Activated CD8-positive, alpha-beta memory T cell treated with anti-CD3 and anti-CD28 coated beads, Interleukin-2, amount 10 ng/mL, durations not matched to agents 7 days and 5 days (primary cell): ENCODE measurements around the gene ERI3. TPM values are rescaled to one million over a fixed set of nuclear protein-coding genes. Genes with fewer than 3 reads are reported as not detected.

Source experiments
- ATAC-seq: fragments of 150-1000 bp; cut with Tn5 transposase; one replicate; pipeline ENCODE4 v1.10.0; 2021; ENCODE audit warnings: moderate library complexity
- CTCF ChIA-PET: fragments of 350-600 bp; sonication (Branson Sonifier 250); formaldehyde crosslinking; loops from one replicate; lab custom pipeline; 2021; ENCODE audit warnings: antibody characterized with exemption; lab: Charles Lee
- DNase-seq: peaks from one replicate; pipeline ENCODE4 v3.0.0-alpha.2; 2020
- H3K27ac Mint-ChIP-seq: one replicate; pipeline ENCODE4 v1.8.0; 2021; ENCODE audit warnings: mild to moderate bottlenecking, mixed read lengths
- H3K27me3 Mint-ChIP-seq: one replicate; pipeline ENCODE4 v1.8.0; 2021; ENCODE audit warnings: mixed read lengths
- H3K36me3 Mint-ChIP-seq: one replicate; pipeline ENCODE4 v1.8.0; 2021; ENCODE audit warnings: mild to moderate bottlenecking, mixed read lengths
- H3K4me1 Mint-ChIP-seq: one replicate; pipeline ENCODE4 v1.8.0; 2021; ENCODE audit warnings: mixed read lengths
- H3K4me3 Mint-ChIP-seq: one replicate; pipeline ENCODE4 v1.8.0; 2021; ENCODE audit warnings: mild to moderate bottlenecking, moderate library complexity, mixed read lengths
- H3K9me3 Mint-ChIP-seq: one replicate; pipeline ENCODE4 v1.8.0; 2022; ENCODE audit warnings: low read depth, mixed read lengths
- total RNA-seq, 2 experiments: library from RNA; stranded (reverse); gene quantifications; one replicate each; pipeline ENCODE4 v1.2.3, GENCODE V29; 2021

ERI3 gene
- total RNA-seq, 2 experiments from 2014 or later: 27.2 to 30.4 TPM

- H3K36me3 Mint-ChIP-seq: no peaks in the 10 kb centered on the region
- no peaks in the 10 kb centered on the region for H3K9me3 Mint-ChIP-seq
- no peak overlapping the region for H3K27ac Mint-ChIP-seq
- H3K4me3 Mint-ChIP-seq: no peak overlapping the region
- DNase-seq (no peak), ATAC-seq (no peak)
- peaks cover 9% of the 10 kb centered on the region for H3K27me3 Mint-ChIP-seq
- CTCF ChIA-PET: no interaction called here
- no peaks in the 10 kb centered on the region for H3K4me1 Mint-ChIP-seq
Observed at GRCh38 chr1:44366371-44366975, 11.4 kb upstream of the ERI3 start.

GRCh38 chr1:44361478-44361877 is 6.4 kb upstream of the ERI3 start:
- Mint-ChIP-seq H3K27ac (no peak overlapping the region), H3K4me3 (no peak overlapping the region), H3K27me3 (peaks cover 7% of the 10 kb centered on the region), H3K9me3 (no peaks in the 10 kb centered on the region), H3K36me3 (no peaks in the 10 kb centered on the region), H3K4me1 (no peaks in the 10 kb centered on the region)
- DNase-seq (no peak), ATAC-seq (no peak)
- CTCF ChIA-PET: no interaction called here

DNA sequence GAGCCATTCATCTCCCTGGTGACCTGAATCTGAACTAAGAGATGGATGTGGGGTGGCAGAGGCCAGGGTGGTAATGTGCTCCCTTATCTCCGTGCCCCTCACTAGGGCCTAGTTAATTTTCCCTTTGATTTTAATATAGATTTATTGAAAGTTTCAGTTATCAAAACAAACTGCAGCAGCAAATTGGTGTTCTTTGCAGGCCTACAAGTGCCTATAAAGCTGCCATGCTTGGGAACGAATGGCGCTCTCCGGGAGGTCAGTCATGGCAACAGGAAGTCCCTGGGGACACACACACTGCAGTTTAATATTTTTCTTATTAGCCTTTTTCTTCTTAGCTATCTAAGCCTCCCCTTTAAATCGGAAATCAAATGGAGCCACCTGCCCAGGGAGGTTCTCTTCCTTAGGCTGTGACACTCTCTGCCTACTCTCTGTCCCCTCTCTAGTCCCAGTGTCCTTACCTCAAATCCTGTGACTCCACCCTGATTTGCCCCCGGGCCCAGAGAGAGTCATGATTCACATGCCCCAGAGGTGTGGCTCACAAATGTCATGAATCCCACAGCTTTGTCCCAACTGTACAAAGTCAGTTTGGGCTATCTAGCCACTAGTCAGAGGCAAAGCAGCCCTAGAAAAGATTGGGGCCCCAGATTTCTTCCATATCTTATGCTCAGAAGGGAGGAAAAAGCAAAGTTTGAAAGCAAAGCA is 4.3 kb upstream of the ERI3 start:
- CTCF ChIA-PET: no interaction called here

DNA sequence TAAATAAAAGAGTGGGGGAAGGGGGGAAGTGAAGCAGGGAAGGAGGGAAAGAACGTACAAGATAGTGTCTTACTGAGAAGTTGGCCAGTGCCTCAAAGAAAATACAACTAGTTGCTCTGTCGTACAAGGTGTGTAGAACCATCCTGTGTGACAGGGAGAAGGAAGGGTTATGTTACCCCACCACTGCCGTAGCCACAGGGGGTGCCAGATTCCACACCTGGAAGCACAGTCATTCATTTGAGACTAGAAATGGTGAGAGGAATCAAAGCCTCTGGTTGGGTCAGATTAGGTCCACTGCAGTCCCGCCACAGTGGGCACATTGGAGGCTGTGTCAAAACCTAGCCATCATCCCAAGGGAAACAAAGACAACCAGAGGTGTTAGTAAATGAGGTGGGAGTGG is 2.7 kb upstream of the ERI3 start:
- Mint-ChIP-seq H3K4me1 (peaks cover 32% of the 10 kb centered on the region), H3K27me3 (no peaks in the 10 kb centered on the region), H3K27ac (no peak overlapping the region), H3K4me3 (no peak overlapping the region), H3K36me3 (peaks cover 1% of the 10 kb centered on the region), H3K9me3 (no peaks in the 10 kb centered on the region)
- no peak for ATAC-seq
- CTCF ChIA-PET: interaction anchor here (2.1 kb wide), 1 partner anchor 11 kb away, joined by 5 read pairs; no protein-coding TSS in a partner anchor
- DNase-seq: no peak

More for the DNA sequence above, 4.3 kb upstream of the ERI3 start:
- Mint-ChIP-seq H3K36me3 (peaks cover 1% of the 10 kb centered on the region), H3K27me3 (peaks cover 7% of the 10 kb centered on the region), H3K4me3 (no peak overlapping the region), H3K4me1 (peaks cover 15% of the 10 kb centered on the region), H3K27ac (no peak overlapping the region), H3K9me3 (no peaks in the 10 kb centered on the region)
- DNase-seq (no peak), ATAC-seq (no peak)

DNA sequence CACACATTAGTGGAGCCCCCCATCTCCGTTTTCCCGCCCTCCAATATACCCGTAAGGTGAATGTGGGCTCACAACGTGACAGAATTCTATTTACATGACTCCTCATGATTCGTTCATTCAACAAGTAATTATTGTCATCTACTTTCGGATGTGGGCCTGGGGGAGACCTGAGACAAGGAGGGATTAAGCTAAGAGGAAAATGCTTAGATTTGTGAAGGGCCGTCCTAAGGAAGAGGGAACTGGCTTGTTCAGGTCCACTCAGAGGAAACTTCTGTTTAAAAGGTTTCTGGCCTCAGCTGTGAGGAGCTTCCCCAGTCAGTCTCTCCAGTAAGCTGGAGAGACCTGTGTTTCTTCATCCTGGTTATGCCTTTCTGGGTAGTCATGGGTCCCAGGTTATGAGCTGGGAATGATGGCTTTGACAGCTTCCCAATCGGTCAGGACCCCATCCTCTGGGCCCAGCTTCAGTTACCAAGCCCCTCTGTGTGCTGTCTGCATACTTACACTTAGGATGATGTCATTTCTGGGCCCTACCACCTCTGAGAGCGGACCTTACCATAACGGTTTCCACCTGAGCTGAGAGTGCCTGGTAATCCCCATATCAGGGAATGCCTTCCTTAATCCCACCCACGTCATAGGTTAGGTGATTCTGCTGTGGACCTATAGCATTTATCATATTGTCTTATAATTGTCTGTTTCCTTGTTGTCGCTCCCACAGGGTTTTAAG is 687 bp upstream of the ERI3 start:
- Mint-ChIP-seq H3K4me1 (peaks cover 37% of the 10 kb centered on the region), H3K36me3 (peaks cover 1% of the 10 kb centered on the region), H3K27me3 (no peaks in the 10 kb centered on the region), H3K4me3 (peak overlapping the region; percentile 82), H3K27ac (peak overlapping the region; percentile 80), H3K9me3 (no peaks in the 10 kb centered on the region)
- CTCF ChIA-PET: interaction anchor here (1.3 to 1.6 kb wide), 3 partner anchors 9 to 297 kb away, joined by 3 to 7 read pairs (median 3); no protein-coding TSS in a partner anchor
- DNase-seq: no peak
- ATAC-seq: no peak

- DNase-seq: no peak
- CTCF ChIA-PET: interaction anchor here (1.8 kb wide), 1 partner anchor 298 kb away, joined by 5 read pairs; no protein-coding TSS in a partner anchor
- H3K9me3 Mint-ChIP-seq: no peaks in the 10 kb centered on the region
- H3K27me3 Mint-ChIP-seq: no peaks in the 10 kb centered on the region
- H3K36me3 Mint-ChIP-seq: peaks cover 1% of the 10 kb centered on the region
- ATAC-seq: no peak
- peak overlapping the region; percentile 75 for H3K27ac Mint-ChIP-seq
- H3K4me3 Mint-ChIP-seq: peak overlapping the region; percentile 82
- H3K4me1 Mint-ChIP-seq: peaks cover 37% of the 10 kb centered on the region
Observed at GRCh38 chr1:44354268-44354839, 703 bp downstream of the ERI3 start.

- H3K36me3 Mint-ChIP-seq: peaks cover 1% of the 10 kb centered on the region
- H3K4me1 Mint-ChIP-seq: peaks cover 37% of the 10 kb centered on the region
- no peaks in the 10 kb centered on the region for H3K27me3 Mint-ChIP-seq
- DNase-seq (no peak), ATAC-seq (no peak)
- CTCF ChIA-PET: interaction anchor here (0.6 to 1.8 kb wide), 2 partner anchors 136 to 299 kb away, joined by 3 to 5 read pairs; no protein-coding TSS in a partner anchor
- no peak overlapping the region for H3K27ac Mint-ChIP-seq
- no peaks in the 10 kb centered on the region for H3K9me3 Mint-ChIP-seq
- H3K4me3 Mint-ChIP-seq: peak overlapping the region; percentile 82
Observed at GRCh38 chr1:44353604-44354003, 1.5 kb downstream of the ERI3 start.

DNA sequence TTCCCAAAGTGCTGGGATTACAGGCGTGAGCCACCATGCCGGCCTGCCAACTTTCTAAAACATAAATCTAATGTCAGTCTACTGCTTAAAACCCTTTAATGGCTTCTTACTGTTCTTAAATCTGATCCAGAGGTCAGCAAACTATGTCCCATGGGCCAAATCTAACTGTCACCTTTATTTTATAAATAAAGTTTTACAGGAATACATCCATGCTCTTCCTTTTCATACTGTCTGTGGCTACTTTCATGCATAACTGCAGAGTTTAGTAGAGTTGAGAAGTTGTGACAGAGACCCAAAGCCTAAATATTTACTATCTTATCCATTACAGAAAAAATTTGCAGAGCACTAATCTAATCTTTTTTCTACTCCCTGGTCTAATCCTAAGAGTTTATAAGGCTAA is 3.8 kb downstream of the ERI3 start:
- Mint-ChIP-seq H3K4me3 (no peak overlapping the region), H3K27me3 (no peaks in the 10 kb centered on the region), H3K27ac (no peak overlapping the region), H3K9me3 (no peaks in the 10 kb centered on the region), H3K4me1 (peaks cover 37% of the 10 kb centered on the region), H3K36me3 (peaks cover 1% of the 10 kb centered on the region)
- CTCF ChIA-PET: interaction anchor here (1.2 to 1.3 kb wide), 2 partner anchors 221 to 303 kb away, joined by 3 to 4 read pairs; no protein-coding TSS in a partner anchor
- ATAC-seq (no peak), DNase-seq (no peak)

DNA sequence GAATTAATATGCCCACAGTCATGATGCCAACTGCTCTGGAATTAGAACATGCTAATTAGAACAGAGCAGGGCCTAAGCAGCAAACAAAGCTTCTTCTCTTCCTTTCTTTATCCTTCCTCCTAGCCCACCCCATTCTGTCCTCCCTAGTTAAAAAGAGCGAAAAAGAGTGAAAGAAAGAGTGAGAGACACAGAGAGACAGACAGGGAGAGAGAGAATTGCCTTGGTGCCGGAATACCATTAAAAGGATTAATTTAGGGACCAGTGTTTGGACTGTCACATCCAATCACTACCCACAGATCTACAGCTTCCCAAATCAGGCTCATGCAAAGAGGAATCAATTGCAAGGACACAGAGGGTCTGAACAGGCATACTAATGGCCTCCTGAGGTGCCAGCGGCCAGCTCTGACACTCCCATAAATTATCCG is 7.0 kb downstream of the ERI3 start:
- Mint-ChIP-seq H3K4me1 (peaks cover 9% of the 10 kb centered on the region), H3K27me3 (no peaks in the 10 kb centered on the region), H3K27ac (no peak overlapping the region), H3K4me3 (no peak overlapping the region), H3K36me3 (no peaks in the 10 kb centered on the region), H3K9me3 (no peaks in the 10 kb centered on the region)
- CTCF ChIA-PET: no interaction called here
- DNase-seq (no peak), ATAC-seq (no peak)

GRCh38 chr1:44347280-44347679 is 7.8 kb downstream of the ERI3 start:
- Mint-ChIP-seq H3K27me3 (no peaks in the 10 kb centered on the region), H3K4me1 (peaks cover 3% of the 10 kb centered on the region), H3K27ac (no peak overlapping the region), H3K36me3 (no peaks in the 10 kb centered on the region), H3K4me3 (no peak overlapping the region), H3K9me3 (no peaks in the 10 kb centered on the region)
- ATAC-seq (no peak), DNase-seq (no peak)
- CTCF ChIA-PET: interaction anchor here (1.0 to 1.1 kb wide), 2 partner anchors 8 to 10 kb away, joined by 3 to 5 read pairs; partner anchors contain the start of gene ERI3

- Mint-ChIP-seq H3K27me3 (no peaks in the 10 kb centered on the region), H3K4me3 (no peak overlapping the region), H3K4me1 (no peaks in the 10 kb centered on the region), H3K36me3 (no peaks in the 10 kb centered on the region), H3K9me3 (no peaks in the 10 kb centered on the region), H3K27ac (no peak overlapping the region)
- DNase-seq (no peak), ATAC-seq (no peak)
- CTCF ChIA-PET: interaction anchor here (1.0 to 1.1 kb wide), 2 partner anchors 9 to 10 kb away, joined by 3 to 5 read pairs; partner anchors contain the start of gene ERI3
Observed at GRCh38 chr1:44346878-44347277, 8.2 kb downstream of the ERI3 start.

DNA sequence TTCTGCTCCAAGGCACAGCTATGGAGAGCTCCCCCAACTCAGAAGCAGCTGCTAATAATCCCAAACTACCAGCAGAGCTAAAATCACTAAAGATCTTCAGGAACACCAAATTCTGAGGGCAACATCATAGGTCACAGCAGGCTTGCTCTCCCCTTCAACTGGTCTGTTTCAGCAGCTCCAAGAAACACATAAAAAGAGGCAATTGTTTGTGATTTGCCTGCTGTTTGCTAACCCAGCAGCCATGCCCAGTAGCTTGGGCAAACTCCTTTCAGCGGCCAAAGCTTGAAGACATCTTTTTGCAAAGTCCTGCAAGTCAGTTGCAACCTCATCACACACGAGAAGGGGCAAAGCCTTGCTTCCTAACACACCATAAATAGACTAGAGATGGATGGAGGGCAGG is 8.9 kb downstream of the ERI3 start:
- no peaks in the 10 kb centered on the region for H3K9me3 Mint-ChIP-seq
- no peak for DNase-seq
- H3K27me3 Mint-ChIP-seq: no peaks in the 10 kb centered on the region
- CTCF ChIA-PET: interaction anchor here (1.0 to 1.1 kb wide), 3 partner anchors 9 to 129 kb away, joined by 3 to 5 read pairs (median 3); partner anchors contain the start of gene ERI3
- no peak for ATAC-seq
- H3K4me3 Mint-ChIP-seq: no peak overlapping the region
- H3K27ac Mint-ChIP-seq: no peak overlapping the region
- no peaks in the 10 kb centered on the region for H3K4me1 Mint-ChIP-seq
- H3K36me3 Mint-ChIP-seq: no peaks in the 10 kb centered on the region
